ENCODE measurements around the gene GNG12. TPM values are rescaled to one million over a fixed set of nuclear protein-coding genes. Genes with fewer than 3 reads are reported as not detected.
A peak's percentile ranks its signal among the peaks of the same experiment; 100 is the strongest.

The GNG12 gene
- total RNA-seq, 4 donors from 2014 or later, result 17.9 to 24.5 (median 22.1) TPM

GRCh38 chr1:67817319-67817718 lies 15.9 kb downstream of the GNG12 start:
- ATAC-seq (peak in 1 of 2 donors; percentile 56), DNase-seq (peak in 1 of 2 donors; percentile 39)
- H3K27me3 ChIP-seq, result no peaks in the 10 kb centered on the region
- no peaks in the 10 kb centered on the region for H3K36me3 ChIP-seq
- TF ChIP-seq POLR2A (IDR thresholded peaks at IDR 0.05) (no peak), CTCF (IDR thresholded peaks at IDR 0.05 in 4 of 5, conservative IDR thresholded peaks at IDR 0.05 in 1 of 5) (no peak)
- no peak overlapping the region for H3K4me3 ChIP-seq
- no peaks in the 10 kb centered on the region for H3K9me3 ChIP-seq
- peaks cover 12 to 17% of the 10 kb centered on the region in 2 donors for H3K4me1 ChIP-seq
- no peak overlapping the region for H3K27ac ChIP-seq
- intact Hi-C loops (cut with DNase I; ENCODE audit: low total_unique reads) (no loop called here), in situ Hi-C loops (cut with MboI; ENCODE audit: low sequenced_read_pairs in 4 of 4) (no loop called here)

GRCh38 chr1:67816506-67816905 lies 16.8 kb downstream of the GNG12 start:
- Histone ChIP-seq H3K4me1 (peaks cover 12 to 22% of the 10 kb centered on the region in 2 donors), H3K27me3 (no peaks in the 10 kb centered on the region), H3K27ac (no peak overlapping the region), H3K9me3 (no peaks in the 10 kb centered on the region), H3K4me3 (no peak overlapping the region), H3K36me3 (no peaks in the 10 kb centered on the region)
- no peak for ATAC-seq
- TF ChIP-seq POLR2A (IDR thresholded peaks at IDR 0.05) (no peak), CTCF (IDR thresholded peaks at IDR 0.05 in 4 of 5, conservative IDR thresholded peaks at IDR 0.05 in 1 of 5) (no peak)
- intact Hi-C loops (cut with DNase I; ENCODE audit: low total_unique reads), result no loop called here
- in situ Hi-C loops (cut with MboI; ENCODE audit: low sequenced_read_pairs in 4 of 4), result no loop called here
- DNase-seq, result no peak

- no peak for TF ChIP-seq CTCF (IDR thresholded peaks at IDR 0.05 in 4 of 5, conservative IDR thresholded peaks at IDR 0.05 in 1 of 5)
- Histone ChIP-seq H3K27me3 (no peaks in the 10 kb centered on the region), H3K9me3 (no peaks in the 10 kb centered on the region), H3K27ac (no peak overlapping the region), H3K4me3 (no peak overlapping the region), H3K36me3 (no peaks in the 10 kb centered on the region), H3K4me1 (peaks cover 12 to 22% of the 10 kb centered on the region in 2 donors)
- DNase-seq (no peak), ATAC-seq (no peak)
- in situ Hi-C loops (cut with MboI; ENCODE audit: low sequenced_read_pairs in 4 of 4) (no loop called here), intact Hi-C loops (cut with DNase I; ENCODE audit: low total_unique reads) (no loop called here)
Measured at GRCh38 chr1:67816095-67816475, 17.2 kb downstream of the GNG12 start.

DNA sequence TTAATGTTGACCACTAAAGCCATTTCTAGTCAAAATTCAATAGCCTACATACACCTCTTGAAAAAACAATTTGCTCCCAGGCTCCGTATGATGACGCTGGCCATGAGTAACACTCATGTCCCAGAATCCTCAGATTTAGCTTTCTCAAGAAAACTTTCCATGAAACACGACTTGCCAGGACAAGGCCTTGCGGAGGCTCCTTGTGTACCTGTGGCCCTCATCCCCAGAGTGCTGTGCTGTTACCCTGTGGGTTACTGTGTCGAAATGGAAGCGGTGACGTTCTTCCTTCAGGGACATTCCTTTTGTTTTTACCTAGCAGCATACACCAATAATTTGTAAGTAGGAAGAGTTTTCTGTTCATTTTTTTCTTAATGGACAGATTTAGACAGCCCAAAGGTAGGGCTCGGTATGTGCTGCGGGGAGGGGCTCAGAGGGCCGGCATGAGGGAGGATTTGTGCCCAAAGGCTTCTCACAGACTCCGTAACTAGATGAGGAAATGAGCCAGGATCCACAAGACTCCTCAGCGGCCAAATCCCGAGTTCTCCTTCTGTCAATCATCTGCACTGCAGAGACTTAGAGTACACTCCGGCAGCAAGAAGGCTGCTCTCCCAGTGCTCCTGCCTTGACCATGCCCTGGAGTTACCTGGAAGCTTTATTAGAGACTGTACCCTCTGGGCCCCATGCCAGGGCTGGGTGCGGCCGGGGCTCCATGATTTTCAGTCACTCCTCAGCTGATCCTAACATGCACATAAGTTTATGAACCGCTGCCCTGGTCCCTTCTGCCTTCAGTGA lies 17.8 kb downstream of the GNG12 start:
- no peak for ATAC-seq
- Histone ChIP-seq H3K27me3 (no peaks in the 10 kb centered on the region), H3K36me3 (no peaks in the 10 kb centered on the region), H3K9me3 (no peaks in the 10 kb centered on the region), H3K4me1 (peaks cover 12 to 22% of the 10 kb centered on the region in 2 donors), H3K4me3 (no peak overlapping the region), H3K27ac (peak overlapping the region in 1 of 4 donors; percentile 52)
- no peak for DNase-seq
- in situ Hi-C loops (cut with MboI; ENCODE audit: low sequenced_read_pairs in 4 of 4), result no loop called here
- intact Hi-C loops (cut with DNase I; ENCODE audit: low total_unique reads), result no loop called here
- no peak for TF ChIP-seq POLR2A (IDR thresholded peaks at IDR 0.05)
- no peak for TF ChIP-seq CTCF (IDR thresholded peaks at IDR 0.05 in 4 of 5, conservative IDR thresholded peaks at IDR 0.05 in 1 of 5)
